Esophagus squamous epithelium (tissue), 4 donors: ENCODE measurements around the gene MRTO4.

ENCODE experiments used
- POLR2A ChIP-seq, 4 donors: fragments of 450-650 bp; IDR thresholded peaks; one replicate each; pipeline ENCODE4 v1.6.1; 2017; ENCODE audit warnings: antibody characterized with exemption in 4 of 4, mild to moderate bottlenecking in 4 of 4, moderate library complexity in 3 of 4
- TF ChIP-seq, protein P1 (sequence below), 6 experiments: fragments of 450-650 bp in 4 of 6; fragments of 200-600 bp in 2 of 6; sonication (generic) in 2 of 6; IDR thresholded peaks; one replicate each; pipeline ENCODE4 v1.5.1; 2016 to 2019; ENCODE audit warnings: antibody characterized with exemption in 6 of 6, mild to moderate bottlenecking in 4 of 6, moderate library complexity in 4 of 6

DNA sequence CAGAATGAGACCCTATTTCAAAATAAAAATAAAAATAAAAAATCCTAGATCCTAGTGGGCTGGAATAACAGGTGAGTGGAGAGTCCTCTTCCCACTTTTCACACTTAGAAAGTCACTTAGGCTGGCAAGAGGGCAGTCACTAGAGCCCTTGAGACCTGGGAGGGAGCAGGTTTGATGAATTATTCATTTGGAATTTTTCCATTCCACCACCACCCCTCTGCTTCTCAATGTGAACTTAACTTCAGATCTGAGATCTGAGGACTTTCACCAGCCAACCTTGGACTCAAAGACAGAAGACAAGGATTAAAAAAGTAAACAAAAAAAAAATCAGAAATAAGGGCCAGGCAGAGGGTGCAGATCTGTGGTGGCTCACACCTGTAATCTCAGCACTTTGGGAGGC, 20.5 kb downstream of the MRTO4 start:
- TF ChIP-seq, protein P1, sequence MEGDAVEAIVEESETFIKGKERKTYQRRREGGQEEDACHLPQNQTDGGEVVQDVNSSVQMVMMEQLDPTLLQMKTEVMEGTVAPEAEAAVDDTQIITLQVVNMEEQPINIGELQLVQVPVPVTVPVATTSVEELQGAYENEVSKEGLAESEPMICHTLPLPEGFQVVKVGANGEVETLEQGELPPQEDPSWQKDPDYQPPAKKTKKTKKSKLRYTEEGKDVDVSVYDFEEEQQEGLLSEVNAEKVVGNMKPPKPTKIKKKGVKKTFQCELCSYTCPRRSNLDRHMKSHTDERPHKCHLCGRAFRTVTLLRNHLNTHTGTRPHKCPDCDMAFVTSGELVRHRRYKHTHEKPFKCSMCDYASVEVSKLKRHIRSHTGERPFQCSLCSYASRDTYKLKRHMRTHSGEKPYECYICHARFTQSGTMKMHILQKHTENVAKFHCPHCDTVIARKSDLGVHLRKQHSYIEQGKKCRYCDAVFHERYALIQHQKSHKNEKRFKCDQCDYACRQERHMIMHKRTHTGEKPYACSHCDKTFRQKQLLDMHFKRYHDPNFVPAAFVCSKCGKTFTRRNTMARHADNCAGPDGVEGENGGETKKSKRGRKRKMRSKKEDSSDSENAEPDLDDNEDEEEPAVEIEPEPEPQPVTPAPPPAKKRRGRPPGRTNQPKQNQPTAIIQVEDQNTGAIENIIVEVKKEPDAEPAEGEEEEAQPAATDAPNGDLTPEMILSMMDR (IDR thresholded peaks at IDR 0.05), result no peak
- TF ChIP-seq POLR2A (IDR thresholded peaks at IDR 0.05), result no peak
